ENCODE results near the gene KCTD11. TPM values are rescaled to one million over a fixed set of nuclear protein-coding genes. Genes with fewer than 3 reads are reported as not detected.
A peak's percentile ranks its signal among the peaks of the same experiment; 100 is the strongest.

KCTD11 gene
- total and polyA plus RNA-seq, 2 donors (not counting 1 experiment from before 2014, with no cell fraction given): 4.3 to 13.4 TPM

DNA sequence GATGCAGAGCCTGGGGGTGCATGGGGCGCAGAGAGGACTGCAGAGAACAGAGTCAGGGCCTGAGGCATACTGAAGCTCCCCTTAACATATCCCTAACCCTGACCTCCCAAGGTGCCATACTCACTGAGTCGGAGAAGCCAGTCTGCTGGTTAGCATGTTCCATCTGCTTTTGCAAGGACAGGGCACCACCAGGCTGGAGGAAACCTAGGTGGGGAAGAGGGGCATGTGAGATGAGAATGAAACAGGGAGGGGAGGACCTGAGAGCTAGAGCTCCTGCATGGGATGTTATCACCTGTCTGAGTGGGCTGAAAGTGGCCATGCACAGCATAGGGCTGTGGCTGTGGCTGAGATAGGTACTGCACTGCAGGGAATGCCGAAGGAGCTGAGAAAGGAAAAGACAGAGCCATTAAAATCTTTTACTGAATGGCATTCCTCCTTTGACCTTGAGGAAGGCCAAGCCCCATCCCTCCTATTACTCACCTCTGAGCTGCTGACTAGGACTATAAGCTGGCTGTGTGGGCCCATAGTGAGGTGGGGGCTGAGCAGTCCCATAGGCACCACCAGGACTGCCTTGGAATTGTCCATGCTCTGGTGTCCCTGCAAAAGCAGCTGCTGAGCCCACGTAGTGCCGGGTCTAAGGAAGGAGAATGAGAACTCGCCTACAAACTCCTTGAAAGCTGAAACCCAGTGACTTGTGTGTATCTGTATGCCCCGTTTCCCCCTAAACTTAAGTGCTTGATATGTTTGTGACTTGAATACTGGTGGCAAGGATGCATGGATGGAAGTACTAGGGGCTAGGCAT, 38.7 kb upstream of the KCTD11 start:
- Histone ChIP-seq H3K4me1 (ENCODE audit: control insufficient read depth in 2 of 2, insufficient read depth in 2 of 2, low read length in 2 of 2) (peaks cover 34 to 60% of the 10 kb centered on the region in 2 donors), H3K9me3 (ENCODE audit: control extremely low read depth in 1 of 3, control insufficient read depth in 2 of 3, insufficient read depth in 1 of 3, low read length in 2 of 3) (no peaks in the 10 kb centered on the region), H3K27ac (ENCODE audit: low read length in 2 of 2) (peak overlapping the region in 1 of 2 donors; percentile 91), H2AFZ (ENCODE audit: insufficient read depth, low read depth, low read length, poor library complexity, severe bottlenecking) (no peak overlapping the region), H3K36me3 (replicated peaks in 1 of 2; ENCODE audit: control extremely low read depth in 1 of 2, control insufficient read depth in 1 of 2, extremely low read depth in 1 of 2, insufficient read depth in 2 of 2, low read length in 1 of 2) (peaks cover 5 to 67% of the 10 kb centered on the region in 2 experiments), H3K27me3 (replicated peaks in 1 of 4; ENCODE audit: control extremely low read depth in 1 of 4, control insufficient read depth in 3 of 4, insufficient read depth in 4 of 4, low read length in 3 of 4) (no peaks in the 10 kb centered on the region), H3K4me3 (ENCODE audit: control extremely low read depth in 1 of 5, extremely low read depth in 1 of 5, insufficient read depth in 1 of 5, low read depth in 2 of 5, low read length in 4 of 5) (no peak overlapping the region), H3K79me2 (ENCODE audit: control insufficient read depth, insufficient read depth, low read length) (peaks cover 64% of the 10 kb centered on the region), H4K20me1 (ENCODE audit: control insufficient read depth, insufficient read depth, low read length, poor library complexity, severe bottlenecking) (peaks cover 63% of the 10 kb centered on the region), H3K4me2 (replicated peaks; ENCODE audit: low read depth, low read length, poor library complexity, severe bottlenecking) (peak overlapping the region; percentile 91), H3K9ac (ENCODE audit: low read length) (no peak overlapping the region)
- intact Hi-C loops (cut with micrococcal nuclease): no loop called here
- peak overlapping the region; percentile 93 for H3K27ac Mint-ChIP-seq
- DNase-seq: no peak
- peak overlapping the region; percentile 87 for H3K4me3 Mint-ChIP-seq
- ATAC-seq (ENCODE audit: low read depth): no peak
- ChIA-PET CTCF (interaction anchor here (1.2 to 2.2 kb wide), 7 partner anchors 8 to 268 kb away, joined by 3 to 19 read pairs (median 6); partner anchors contain the start of gene NEURL4), POLR2A (interaction anchor here (0.6 to 1.5 kb wide), 4 partner anchors 16 to 171 kb away, joined by 3 to 7 read pairs (median 4); partner anchors contain the start of genes NEURL4 and POLR2A)
- no peaks in the 10 kb centered on the region for H3K9me3 Mint-ChIP-seq (ENCODE audit: insufficient read depth)
- 96% methylated on average over 4 of the region's 7 CpGs for WGBS (ENCODE audit: insufficient coverage)
- H3K4me1 Mint-ChIP-seq: peaks cover 69% of the 10 kb centered on the region
- TF ChIP-seq, protein P1, sequence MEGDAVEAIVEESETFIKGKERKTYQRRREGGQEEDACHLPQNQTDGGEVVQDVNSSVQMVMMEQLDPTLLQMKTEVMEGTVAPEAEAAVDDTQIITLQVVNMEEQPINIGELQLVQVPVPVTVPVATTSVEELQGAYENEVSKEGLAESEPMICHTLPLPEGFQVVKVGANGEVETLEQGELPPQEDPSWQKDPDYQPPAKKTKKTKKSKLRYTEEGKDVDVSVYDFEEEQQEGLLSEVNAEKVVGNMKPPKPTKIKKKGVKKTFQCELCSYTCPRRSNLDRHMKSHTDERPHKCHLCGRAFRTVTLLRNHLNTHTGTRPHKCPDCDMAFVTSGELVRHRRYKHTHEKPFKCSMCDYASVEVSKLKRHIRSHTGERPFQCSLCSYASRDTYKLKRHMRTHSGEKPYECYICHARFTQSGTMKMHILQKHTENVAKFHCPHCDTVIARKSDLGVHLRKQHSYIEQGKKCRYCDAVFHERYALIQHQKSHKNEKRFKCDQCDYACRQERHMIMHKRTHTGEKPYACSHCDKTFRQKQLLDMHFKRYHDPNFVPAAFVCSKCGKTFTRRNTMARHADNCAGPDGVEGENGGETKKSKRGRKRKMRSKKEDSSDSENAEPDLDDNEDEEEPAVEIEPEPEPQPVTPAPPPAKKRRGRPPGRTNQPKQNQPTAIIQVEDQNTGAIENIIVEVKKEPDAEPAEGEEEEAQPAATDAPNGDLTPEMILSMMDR (IDR thresholded peaks at IDR 0.05): peak; percentile 17
- TF ChIP-seq EZH2 (IDR thresholded peaks at IDR 0.05; ENCODE audit: borderline replicate concordance, insufficient read depth, low read depth, low read length, poor library complexity, severe bottlenecking): no peak
- no peaks in the 10 kb centered on the region for H3K27me3 Mint-ChIP-seq
